Measurements from ENCODE around the gene LRIT2.
A peak's percentile ranks its signal among the peaks of the same experiment; 100 is the strongest.
"Not testable (repeated sequence)": the region's sequence is repeated elsewhere in the genome, so short reads cannot be mapped to it uniquely, and the experiment has no call there.

Gene LRIT2

DNA sequence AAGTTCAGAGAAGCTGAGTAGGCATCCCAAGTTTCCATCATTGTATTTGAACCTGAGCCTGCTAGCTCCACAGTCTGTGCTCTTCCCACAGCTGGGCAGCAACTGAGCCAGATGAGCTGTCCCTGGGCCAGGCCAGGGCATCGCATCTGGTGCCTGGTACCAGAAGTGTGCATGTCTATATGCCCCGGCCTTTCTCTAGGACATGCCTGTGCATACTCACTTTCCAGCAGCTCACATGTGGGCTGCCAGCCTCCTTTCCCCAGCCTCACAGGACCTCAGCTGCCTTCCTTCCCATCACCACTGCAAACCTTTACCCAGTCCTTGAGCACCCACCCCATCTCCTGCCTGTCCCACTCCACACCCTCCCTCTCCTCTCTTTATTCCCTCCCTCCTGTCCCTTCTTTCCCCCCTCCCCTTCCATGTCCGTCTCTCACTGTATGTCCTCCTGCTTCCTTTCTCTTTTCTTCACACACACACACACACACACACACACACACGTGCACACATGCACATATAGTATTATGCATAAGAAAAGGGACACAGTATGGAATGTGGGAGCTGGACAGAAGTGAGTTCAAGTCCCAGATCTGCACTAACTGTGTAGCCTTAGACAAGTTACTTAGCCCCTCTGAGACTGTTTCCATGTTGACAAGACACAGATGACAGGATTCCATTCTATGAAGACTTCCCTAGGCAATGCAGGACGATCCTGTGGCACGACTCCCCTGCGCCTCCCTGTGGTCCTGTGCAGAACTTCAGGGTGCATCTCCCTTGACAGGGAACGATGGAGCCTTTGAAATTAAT is 20.1 kb downstream of the LRIT2 start:
- DNase-seq = peak; percentile 43

DNA sequence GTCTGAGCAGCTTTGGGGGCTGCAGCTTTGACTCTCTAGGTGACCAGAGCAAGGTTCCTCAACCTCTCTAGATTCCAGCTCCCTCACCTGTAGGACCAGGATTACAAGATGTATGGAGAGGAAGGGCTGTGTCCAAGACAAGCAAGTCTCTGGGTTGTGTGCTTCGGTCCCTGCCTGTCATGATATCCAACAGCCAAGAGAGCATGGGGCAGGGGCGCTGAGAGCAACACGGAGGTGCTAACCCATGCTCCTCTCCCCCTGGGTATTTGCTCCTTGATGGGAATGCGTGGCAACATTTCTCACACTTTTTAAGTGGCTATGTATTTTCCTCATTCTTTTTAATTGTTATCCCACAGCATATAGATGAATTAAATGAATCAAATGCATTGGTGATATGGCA is 20.7 kb downstream of the LRIT2 start:
- no peak for DNase-seq

DNA sequence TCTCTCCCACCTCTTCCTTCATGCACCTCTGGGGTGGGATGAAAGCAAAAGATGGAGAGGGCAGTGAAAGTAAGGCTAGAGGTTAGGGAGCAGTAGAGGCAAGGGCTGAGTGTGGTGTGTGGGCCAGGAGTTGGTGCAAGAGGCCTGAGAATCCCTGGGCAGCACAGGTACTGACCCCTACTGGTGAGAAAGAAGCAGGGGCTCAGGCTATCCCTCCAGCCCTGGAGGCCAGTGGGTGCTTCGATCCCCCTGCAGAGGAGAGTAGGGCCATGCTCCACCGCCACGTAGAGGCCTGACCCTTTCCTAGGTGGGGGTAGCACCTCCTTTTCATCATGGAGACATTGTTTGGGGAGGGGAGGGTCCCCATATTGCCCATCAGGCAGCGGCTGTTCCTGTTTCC is 21.2 kb downstream of the LRIT2 start:
- DNase-seq = no peak

DNA sequence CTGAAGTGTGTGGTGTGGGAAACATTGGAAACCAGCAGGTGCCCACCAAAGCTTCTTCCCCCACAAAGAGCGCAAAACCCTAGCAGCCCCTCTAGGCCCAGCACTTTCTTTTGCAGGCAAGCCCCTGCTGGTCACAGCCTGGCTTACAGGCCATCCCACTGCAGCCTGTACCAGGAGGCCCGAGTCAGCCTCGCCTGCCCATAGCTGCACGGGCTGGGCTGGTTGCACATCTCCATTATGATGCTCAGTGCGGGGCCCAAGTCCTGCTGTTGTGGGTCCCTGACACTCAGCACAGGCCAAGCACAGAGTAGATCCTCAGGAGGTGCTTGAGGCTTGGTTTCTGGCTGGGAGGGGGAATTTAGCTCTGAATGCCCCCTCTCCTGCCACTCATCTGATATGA is 23.0 kb downstream of the LRIT2 start:
- DNase-seq = no peak

DNA sequence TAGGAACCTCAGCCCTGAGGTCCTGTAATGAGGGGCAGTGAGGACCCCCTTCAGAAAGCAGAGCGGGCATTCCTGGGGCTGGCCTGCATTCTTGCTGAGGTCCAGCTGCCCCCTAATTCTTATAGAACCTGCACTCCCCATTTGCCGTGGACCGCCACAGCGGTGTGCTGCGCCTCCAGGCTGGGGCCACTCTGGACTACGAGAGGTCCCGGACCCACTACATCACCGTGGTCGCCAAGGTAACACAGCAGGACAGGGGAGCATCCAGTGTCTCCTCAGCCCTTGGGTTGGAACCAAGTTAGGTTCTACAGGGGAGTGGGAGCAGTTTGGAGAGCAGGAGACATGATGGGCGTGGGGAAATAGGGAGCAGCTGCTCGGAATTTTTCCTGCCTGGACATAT is 23.7 kb downstream of the LRIT2 start:
- no peak for DNase-seq

DNA sequence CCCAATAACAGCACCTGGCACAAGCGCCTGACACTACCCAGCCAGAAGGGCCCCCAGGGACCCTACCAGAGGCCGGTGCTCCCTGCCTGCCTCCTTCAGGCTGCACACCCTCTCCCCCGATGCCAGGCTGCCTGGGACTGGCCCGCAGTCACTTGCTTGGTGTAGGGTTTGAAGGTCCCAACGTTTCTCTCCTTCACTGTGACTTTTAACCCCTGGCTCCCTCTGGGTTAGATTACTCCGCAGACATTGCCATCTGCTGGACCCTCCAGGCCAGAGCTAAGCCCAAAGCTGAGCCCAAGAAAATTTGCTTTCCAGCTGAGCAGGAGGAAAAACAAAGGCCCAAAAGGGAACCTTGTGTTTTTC is 24.1 kb downstream of the LRIT2 start:
- DNase-seq = no peak

DNA sequence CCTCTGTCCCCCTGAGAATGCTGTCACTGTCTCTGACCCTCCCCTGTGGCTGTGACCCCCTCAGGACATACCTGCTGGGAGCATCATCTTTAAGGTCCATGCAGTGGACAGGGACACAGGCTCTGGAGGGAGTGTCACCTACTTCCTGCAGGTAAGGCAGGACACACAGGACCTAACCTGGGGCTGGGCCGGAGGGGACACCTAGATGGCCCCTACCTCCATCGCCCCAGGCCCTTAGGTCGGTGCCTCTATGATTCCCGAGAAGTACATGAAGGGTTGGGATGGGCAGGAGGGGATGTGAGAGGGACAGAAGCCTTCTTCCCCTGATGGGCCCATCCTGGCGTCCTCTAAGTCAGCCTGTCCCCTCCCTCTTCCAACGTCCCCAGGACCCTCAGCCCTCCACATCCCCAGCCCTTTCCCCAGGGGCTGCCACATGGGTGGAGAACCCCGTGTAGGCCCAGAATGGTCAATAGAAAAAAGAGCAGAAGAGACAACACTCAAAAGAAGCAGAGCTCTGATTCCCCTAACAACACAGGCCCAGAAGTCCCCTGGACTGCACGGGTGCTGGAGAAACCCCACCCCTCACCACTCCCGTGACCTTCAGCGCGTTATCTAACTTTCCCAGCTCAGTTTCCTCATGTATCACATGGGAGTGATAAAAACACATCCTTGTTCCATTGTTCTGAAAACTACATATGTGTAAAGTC is 24.7 kb downstream of the LRIT2 start:
- DNase-seq = no peak

DNA sequence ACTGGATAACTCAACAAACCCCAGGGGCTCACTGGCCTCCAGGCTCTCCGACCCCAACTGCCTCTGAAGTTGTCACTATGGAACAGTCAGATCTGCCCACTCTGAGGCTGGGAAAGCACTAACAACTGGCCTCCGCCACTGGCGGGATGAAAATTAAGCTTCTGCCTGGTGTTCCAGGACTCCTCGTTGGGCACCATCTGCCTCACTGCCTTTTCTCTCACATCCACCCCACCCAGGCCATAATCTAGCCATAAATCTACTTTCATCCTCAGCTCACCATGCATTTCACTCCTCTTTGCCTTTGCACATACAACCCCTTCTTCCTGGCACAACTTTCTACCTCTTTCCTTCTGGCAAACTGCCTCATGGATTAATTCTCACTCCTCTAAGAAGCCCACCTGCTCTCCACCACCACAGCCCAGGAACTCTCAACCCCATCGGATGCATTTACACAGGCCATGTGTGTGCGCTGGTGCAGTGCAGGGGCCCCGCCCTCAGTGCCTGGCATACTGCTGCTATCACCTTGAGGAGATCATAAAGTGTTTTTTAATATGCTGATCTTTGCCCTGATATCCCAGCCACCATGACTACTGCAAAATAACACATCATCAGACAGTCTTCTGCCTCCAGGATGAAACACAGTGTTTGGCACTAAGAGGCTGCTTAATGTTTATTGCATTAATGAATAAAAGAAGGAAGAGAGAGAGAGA is 27.0 kb downstream of the LRIT2 start:
- no peak for DNase-seq

DNA sequence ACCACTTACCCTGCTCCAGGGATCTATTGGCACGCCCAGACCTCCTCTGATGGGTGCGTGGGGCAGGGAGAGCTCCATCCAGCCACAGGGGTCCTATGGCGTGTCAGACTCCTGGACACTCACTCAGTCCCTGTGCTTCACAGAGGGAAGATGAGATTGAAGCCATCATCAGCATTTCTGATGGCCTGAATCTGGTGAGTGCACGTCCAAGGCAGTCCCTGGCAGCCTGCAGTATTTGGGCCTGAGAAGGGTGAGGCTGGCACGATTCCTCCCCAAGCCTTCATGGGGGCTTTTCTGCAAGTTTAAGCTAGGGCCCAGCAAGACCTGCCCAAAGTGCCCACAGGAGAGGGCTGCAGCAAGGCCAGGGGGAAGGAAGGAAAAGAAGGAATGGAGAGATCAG is 27.7 kb downstream of the LRIT2 start:
- no peak for DNase-seq

DNA sequence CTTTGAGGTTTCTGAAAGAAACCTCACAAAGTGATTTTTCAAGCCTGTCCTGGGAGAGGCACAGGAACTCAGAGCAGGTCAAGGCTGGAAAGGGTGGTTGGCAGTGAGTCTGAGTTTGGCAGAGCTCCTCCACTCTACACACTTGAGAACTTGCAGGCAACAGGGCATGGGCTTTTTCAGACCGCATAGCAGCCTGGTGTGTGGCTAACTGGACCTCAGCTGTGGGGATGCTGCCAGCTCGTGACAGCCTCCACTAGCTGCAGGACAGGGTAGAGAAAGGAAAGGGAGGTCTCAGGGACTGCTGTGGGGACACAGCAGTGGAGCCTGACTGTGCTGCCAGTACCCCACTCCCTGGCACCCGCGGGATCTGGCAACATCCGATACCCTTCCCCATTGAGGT is 28.4 kb downstream of the LRIT2 start:
- no peak for DNase-seq

DNA sequence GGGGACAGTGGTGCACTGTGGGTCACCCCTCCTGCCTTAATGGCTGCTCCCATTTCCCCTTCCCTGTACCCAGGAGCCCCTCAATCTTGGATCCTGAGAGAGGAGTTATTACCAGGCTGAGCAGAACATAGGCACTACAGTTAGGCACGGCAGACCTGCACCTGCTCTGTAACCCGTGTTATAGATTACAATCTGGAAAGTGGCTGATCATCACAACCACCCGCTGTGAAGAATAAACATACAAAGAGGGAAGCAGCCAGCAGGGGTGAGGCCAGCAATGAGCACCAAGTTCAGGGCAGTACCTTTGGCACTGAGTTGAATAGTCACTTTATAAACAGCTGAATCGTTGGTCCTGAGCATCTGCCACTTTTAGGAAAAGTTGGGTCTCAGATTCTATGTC is 29.3 kb downstream of the LRIT2 start:
- peak; percentile 49 for DNase-seq

DNA sequence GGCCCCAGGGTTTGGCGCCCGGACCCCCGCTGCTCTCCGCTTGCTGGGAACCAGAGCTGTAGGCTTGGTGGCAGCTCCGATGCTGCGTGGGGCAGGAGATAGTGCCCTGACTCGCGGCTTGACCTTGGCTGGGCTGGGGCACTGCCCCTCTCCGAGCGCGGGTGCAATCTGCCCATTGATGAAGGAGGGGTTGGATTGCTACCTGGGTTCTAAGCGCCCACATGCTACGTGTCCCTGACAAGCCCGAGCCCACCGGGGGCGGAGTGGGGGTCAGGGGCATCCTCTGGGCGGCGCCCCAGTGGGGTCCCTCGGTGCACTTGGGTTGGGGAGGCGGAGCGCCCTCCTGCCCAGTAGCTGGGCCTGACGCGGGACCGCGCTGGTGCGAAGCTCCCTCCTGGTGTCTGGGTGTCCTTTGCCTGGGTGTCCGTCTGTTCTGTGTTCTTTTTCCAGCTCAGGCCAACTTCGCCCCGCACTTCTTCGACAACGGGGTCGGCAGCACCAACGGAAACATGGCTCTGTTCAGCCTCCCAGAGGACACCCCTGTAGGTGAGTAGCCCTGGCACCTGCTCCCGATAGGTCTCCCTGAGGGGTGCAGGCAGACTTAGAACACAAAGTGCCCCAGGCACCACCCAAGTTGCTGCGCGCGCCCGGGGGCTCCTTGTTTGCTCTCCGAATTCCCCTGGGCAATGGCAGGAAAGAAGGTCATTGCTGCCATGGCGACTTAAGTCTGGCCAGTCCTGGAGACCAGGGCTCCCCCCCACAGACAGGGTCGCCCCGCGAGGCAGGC is 30.1 kb downstream of the LRIT2 start:
- no peak for DNase-seq

DNA sequence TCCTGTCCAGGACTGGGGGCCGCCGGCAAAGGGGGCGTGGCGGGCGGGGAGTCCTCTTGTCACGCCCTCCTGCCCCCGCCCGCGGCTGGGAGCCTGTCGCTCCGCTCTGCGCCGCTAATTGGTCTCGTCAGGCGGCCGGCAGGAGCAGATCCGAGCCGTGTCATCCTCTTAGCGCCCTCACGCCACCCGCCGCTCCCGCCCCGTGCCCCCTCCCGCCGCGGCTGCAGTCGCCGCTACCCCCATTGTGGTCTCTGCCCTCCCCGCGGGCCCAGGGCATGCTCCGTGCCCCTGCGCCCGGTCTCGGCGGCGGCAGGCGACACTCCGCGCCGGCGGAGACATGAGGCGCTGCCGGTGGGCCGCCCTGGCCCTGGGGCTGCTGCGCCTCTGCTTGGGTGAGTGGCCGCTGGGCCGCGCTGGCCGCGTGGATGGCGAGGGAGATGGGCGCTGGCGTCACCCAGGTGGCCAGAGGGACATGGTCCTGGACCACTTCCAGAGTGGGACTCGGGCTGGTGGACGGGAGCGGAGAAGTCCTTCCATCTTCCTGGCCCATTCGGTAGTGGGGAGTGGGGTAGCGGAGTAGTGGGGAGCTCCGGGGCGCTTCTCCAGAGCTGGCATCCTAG is 30.8 kb downstream of the LRIT2 start, which contains the start of gene CDHR1:
Gene CDHR1, plus strand, starts transcription at position 114 of the 620 bp plus-strand sequence. Its CDS starts 224 bp downstream, at position 338.
- DNase-seq = peak; percentile 14

DNA sequence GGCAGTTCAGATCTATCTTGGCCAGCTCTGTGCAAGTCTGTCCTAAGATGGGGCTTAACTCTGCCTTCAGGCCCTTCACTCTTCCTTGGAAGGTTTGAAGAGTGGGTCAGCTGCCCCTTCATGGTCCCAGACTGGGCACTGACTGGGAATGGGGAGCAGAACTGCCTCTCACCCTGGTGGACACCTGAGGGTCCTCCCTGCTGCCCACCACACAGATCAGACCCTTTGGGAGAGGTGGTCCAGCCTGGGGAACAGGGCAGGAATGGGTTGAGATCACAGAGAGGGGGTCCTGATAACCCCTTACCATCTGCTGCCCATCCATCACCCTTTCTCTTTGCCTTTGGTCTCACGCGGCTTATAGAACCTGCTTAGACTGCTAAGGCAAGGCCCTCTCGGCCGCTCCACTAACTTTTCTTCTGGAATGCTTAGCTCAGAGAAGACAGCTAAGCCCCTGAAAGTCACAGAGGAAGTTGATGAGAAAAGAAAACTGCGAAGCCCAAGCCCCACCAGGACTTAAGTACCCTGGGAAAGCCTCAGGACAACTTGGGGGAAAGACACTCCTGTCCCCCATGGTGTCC is 31.4 kb downstream of the LRIT2 start:
- no peak for DNase-seq

DNA sequence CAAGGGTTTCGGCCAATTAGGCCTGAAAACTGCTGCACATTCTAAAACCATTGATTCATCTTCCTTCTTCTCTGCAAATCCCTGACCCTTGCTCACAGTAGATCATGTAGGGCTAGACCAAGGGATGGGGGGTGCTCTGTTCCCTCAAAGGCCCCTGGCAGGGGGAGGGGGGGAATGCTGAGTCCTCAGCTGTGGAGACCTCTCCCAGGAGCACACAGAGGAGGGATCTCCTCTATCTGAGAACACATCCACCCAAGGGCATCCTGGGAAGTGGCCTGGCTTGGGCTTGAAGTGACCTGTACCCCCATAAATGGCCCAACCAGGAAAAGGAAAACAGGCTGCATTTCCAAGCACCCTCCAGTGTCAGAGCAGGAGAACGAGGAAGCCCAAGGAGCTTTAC is 32.0 kb downstream of the LRIT2 start:
- DNase-seq = no peak

DNA sequence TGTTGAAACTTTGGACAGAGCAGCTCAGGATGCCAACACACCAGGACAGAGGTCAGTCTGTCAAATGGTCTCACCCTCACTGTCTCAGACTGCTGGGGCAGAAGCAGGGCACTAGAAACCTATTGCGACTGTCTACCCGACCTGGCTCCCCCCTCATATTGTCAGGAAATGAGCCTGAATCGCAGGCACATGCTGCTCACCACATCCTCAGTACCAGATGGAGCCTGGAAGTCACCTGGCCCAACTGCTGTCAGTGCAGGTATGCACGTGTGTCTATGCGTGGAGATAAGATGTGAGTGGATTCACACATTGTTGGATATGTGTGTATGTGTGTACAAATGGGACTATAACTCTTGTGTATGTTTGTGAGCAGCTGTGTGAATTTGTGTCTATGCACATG is 34.2 kb downstream of the LRIT2 start:
- DNase-seq = no peak

DNA sequence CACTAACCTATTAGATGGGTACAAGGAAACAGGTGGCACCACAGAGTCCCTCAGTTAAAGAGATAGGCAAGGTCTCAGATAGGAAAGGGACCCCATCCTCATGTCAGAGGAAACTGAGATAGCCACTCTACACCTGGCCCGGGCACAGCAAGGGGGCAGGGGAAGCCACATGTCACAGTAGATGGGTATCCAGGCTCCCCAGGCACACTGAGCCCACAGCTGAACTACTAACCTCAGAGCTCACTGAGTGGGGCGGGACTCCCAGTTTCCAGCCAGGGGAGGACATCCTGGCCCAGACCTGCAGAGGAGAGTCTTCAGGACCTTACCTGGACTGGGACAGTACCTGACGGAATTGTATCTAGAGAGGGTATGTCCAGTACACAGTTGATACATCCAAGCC is 34.7 kb downstream of the LRIT2 start:
- no peak for DNase-seq

DNA sequence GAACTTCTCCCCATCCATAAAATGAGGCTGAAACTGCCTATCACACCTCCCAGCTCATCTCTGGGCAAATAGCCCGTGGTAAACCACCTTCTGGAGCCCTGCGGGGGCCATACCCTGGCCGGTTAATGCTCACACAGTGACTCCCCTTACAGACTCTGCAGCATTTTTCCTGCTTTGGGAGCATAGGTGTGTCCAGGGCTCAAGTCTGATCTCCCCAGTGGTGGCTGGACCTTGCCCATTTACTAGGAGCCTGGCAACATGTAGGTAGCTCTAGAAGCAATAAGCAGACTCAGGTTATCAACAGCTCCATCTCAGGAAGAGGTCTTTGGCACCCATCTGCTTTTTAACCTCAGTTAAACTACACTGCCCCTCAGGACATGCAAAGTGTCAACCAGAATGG is 36.5 kb downstream of the LRIT2 start:
- DNase-seq = no peak

DNA sequence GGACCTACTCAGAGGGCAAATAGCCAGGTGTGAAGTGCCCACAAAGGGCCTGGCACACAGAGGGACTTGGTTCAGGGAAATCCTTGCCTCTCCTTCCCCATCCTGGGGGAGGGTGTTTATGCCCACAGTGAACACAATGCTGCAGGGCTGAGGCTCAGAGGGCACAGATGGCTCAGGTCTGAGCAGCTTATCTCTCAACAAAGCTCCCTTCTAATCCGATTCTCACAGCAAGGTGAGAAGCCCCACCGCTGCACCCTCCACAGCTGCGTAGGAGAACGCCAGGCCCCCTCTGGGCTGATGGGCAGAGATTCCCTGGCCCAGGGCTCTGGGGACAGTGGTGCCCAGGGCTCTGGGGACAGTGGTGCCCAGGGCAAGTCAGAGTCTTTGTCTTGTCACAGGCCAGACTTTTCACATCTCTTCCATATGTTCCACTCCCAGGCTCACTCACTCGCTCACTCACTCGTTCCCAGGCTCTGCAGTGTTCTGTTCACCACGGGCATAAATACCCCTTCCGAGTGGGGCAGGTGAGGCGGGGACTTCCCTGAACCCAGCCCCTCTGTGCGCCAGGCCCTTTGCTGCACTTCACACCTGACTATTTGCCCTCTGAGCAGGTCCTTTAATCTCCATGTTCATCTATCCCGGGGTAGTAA is 39.7 kb downstream of the LRIT2 start:
- DNase-seq = no peak

DNA sequence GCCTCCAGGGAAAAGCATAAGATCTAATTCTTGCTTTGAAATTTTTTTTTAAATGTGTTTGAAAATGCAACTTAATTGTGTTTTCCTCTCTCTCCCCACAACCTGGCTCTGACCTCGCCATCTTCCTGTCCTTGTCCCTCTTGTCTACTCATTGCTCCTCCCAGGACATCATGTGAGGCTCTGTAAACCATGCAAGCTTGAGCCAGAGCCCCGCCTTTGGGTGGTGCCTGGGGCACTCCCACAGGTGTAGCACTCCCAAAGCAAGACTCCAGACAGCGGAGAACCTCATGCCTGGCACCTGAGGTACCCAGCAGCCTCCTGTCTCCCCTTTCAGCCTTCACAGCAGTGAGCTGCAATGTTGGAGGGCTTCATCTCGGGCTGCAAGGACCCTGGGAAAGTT is 40.8 kb downstream of the LRIT2 start:
- DNase-seq = no peak

DNA sequence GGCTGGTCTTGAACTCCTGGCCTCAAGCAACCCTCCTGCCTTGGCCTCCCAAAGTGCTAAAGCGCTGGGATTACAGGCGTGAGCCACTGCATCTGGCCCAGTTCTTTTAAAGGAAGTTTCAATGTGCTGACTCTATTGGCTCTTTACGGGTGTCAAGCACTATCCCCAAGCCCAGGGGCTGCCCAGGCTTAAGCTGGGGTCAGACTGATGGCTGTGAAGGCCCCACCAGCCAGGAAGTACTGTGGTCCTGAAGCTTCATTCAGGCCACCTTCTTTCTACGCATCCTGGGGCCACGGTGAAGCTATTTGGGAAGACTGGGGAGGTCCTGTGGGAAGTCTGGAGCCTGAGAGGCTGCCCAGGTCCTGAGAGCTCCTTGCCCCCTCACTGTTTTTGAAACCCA is 43.7 kb downstream of the LRIT2 start:
- DNase-seq = no peak

DNA sequence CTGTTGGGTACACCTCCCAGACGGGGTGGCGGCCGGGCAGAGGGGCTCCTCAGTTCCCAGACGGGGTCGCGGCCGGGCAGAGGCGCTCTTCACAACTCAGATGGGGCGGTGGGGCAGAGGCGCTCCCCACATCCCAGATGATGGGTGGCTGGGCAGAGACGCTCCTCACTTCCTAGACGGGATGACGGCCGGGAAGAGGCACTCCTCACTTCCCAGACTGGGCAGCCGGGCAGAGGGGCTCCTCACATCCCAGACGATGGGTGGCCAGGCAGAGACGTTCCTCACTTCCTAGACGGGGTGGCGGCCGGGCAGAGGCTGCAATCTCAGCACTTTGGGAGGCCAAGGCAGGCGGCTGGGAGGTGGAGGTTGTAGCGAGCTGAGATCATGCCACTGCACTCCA is 45.0 kb downstream of the LRIT2 start:
- not testable (repeated sequence) for DNase-seq
